GM12878 (cell line): ENCODE measurements around the gene SLC2A2.

Source experiments
- HDAC6 ChIP-seq: fragments of 200-600 bp; sonication (generic); IDR thresholded peaks from one replicate; pipeline ENCODE4 v1.8.0; 2017; ENCODE audit warnings: antibody characterized with exemption; ENCODE audit not compliant: unreplicated experiment
- TF ChIP-seq, protein P1 (sequence below), 3 experiments: IDR thresholded peaks in 2 of 3; conservative IDR thresholded peaks in 1 of 3; 2 replicates each; pipeline ENCODE4 v1.5.1; 2011; ENCODE audit warnings: low read depth in 3 of 3, low read length in 3 of 3, mild to moderate bottlenecking in 3 of 3, control low read depth in 2 of 3, moderate library complexity in 2 of 3, inconsistent platforms in 1 of 3, mixed read lengths in 1 of 3; ENCODE audit not compliant: control insufficient read depth in 2 of 3, insufficient read depth in 1 of 3; ENCODE audit errors: extremely low read depth in 1 of 3

GRCh38 chr3:171055336-171056178 lies 29.0 kb upstream of the SLC2A2 start:
- no peak for TF ChIP-seq HDAC6
- TF ChIP-seq, protein P1, sequence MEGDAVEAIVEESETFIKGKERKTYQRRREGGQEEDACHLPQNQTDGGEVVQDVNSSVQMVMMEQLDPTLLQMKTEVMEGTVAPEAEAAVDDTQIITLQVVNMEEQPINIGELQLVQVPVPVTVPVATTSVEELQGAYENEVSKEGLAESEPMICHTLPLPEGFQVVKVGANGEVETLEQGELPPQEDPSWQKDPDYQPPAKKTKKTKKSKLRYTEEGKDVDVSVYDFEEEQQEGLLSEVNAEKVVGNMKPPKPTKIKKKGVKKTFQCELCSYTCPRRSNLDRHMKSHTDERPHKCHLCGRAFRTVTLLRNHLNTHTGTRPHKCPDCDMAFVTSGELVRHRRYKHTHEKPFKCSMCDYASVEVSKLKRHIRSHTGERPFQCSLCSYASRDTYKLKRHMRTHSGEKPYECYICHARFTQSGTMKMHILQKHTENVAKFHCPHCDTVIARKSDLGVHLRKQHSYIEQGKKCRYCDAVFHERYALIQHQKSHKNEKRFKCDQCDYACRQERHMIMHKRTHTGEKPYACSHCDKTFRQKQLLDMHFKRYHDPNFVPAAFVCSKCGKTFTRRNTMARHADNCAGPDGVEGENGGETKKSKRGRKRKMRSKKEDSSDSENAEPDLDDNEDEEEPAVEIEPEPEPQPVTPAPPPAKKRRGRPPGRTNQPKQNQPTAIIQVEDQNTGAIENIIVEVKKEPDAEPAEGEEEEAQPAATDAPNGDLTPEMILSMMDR (IDR thresholded peaks at IDR 0.05 in 2 of 3, conservative IDR thresholded peaks at IDR 0.05 in 1 of 3; ENCODE audit: control insufficient read depth in 2 of 3, extremely low read depth in 1 of 3, insufficient read depth in 1 of 3, low read depth in 3 of 3, low read length in 3 of 3), result no peak
